ENCODE results near the gene COL23A1.

GRCh38 chr5:178421128-178421527, 169.1 kb downstream of the COL23A1 start:
- TF ChIP-seq POLR2AphosphoS5 (IDR thresholded peaks at IDR 0.05) (no peak), POLR2A (IDR thresholded peaks at IDR 0.05; ENCODE audit: low read depth) (no peak), EP300 (IDR thresholded peaks at IDR 0.05) (no peak)
- TF ChIP-seq, protein P1, sequence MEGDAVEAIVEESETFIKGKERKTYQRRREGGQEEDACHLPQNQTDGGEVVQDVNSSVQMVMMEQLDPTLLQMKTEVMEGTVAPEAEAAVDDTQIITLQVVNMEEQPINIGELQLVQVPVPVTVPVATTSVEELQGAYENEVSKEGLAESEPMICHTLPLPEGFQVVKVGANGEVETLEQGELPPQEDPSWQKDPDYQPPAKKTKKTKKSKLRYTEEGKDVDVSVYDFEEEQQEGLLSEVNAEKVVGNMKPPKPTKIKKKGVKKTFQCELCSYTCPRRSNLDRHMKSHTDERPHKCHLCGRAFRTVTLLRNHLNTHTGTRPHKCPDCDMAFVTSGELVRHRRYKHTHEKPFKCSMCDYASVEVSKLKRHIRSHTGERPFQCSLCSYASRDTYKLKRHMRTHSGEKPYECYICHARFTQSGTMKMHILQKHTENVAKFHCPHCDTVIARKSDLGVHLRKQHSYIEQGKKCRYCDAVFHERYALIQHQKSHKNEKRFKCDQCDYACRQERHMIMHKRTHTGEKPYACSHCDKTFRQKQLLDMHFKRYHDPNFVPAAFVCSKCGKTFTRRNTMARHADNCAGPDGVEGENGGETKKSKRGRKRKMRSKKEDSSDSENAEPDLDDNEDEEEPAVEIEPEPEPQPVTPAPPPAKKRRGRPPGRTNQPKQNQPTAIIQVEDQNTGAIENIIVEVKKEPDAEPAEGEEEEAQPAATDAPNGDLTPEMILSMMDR (IDR thresholded peaks at IDR 0.05), result no peak
